CD4-positive, alpha-beta T cell treated with Interleukin-4 for 4 hours (primary cell): ENCODE data around the gene KLHL7.

Experiments
- DNase-seq: peaks from one replicate; pipeline ENCODE4 v3.0.0-alpha.2; 2020

The KLHL7 gene, protein sequence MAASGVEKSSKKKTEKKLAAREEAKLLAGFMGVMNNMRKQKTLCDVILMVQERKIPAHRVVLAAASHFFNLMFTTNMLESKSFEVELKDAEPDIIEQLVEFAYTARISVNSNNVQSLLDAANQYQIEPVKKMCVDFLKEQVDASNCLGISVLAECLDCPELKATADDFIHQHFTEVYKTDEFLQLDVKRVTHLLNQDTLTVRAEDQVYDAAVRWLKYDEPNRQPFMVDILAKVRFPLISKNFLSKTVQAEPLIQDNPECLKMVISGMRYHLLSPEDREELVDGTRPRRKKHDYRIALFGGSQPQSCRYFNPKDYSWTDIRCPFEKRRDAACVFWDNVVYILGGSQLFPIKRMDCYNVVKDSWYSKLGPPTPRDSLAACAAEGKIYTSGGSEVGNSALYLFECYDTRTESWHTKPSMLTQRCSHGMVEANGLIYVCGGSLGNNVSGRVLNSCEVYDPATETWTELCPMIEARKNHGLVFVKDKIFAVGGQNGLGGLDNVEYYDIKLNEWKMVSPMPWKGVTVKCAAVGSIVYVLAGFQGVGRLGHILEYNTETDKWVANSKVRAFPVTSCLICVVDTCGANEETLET

DNA sequence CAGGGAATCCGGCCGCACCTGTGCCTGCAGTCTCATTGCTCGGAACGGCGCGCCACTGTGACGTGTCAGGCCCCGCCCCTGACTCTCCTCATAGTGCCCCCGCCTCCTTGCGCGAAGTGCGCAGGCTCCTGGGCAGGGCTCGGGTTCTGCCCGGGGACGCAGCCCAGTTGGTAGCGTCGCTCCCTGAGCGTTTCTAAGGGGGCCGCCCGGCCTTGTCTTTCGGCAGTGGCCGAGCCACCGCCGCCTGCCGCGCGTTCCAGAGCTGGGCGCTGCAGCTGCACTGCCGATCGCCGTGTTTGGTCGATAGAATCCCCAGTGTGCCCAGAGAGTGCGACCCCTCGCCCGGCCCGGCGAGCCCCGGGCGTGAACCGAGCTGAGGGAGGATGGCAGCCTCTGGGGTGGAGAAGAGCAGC is at the start of gene KLHL7:
KLHL7 (plus strand) TSS at position 142 of the 413 bp plus-strand sequence; CDS start at position 384, 242 bp downstream.
- DNase-seq = peak; percentile 92

DNA sequence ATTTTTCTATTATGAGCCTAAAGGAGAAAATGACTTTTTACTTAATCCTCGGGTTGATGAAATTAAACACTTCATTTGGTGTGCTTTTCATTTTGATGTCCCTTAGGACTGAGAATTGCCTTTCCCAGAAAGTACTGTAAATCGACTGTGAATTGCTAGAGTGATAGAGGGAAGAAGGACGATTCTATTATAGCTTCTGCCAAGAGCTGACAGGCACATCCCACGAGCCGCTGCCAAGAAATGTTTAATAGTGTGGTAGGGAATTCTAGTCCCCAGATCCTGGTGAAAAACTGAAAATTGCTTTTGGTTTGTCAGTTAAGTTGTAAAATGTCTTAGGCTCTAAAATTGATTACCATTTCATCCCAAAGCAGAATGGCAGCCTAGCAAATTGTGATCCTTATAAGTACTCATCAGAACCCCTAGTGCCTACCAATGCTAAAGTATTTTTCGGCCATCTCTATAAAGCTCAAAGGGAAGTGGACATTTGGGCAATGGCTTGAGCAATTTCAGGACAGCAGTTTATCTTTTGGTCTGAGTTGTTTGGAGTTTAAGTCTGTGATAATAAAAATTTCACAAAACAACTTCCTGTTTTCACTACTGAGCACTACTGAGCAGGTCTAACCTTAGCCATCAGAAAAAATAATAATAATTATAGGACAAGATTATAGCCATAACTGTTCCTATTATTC is 47.0 kb upstream of the KLHL7 start:
- DNase-seq = no peak

DNA sequence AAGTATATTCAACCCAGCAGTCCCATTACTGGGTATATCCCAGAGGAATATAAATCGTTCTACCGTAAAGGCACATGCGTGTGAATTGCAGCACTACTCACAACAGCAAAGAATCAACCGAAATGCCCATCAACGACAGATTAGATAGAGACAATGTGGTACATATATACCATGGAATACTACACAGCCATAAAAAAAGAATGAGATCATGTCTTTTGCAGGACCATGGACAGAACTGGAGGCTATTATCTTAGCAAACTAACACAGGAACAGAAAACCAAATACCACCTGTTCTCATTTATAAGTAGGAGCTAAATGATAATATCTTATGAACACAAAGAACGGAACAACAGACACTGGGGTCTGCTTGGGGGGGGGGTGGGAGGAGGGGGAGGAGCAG is 44.3 kb upstream of the KLHL7 start:
- no peak for DNase-seq

DNA sequence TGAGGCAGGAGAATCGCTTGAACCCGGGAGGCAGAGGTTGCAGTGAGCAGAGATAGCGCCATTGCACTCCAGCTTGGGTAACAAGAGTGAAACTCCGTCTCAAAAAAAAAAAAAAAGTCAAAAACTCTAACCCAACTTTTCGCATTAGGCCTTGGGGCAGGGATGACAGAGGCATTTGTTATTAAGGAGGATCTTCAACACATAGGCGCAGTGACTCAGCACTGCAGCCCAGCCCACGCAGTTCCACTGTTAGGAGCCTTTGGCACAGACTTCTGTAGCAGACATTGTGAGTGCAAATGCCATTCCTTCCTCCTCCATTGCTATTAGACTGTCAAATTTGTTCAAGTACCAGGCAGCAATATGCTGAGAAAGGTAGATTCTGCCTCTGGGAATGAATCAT is 43.1 kb upstream of the KLHL7 start:
- no peak for DNase-seq

DNA sequence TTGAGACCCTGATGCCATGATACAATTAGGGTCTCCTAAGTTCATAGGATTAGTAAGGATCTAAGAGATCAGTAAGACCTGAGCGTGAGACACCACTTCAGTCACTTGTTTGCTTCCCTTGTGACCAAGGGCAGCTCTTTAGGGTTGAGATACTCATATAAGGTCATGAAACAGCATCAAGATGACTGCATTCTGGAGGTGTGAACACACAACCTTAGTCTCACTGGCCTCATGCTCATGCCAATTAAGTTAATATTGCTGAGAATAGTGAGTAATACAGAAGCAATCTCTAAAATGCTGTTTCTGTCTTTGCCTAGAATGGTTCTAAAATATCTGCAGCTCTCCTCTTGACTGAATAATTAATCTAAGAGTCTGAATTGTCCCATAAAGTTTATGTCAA is 39.6 kb upstream of the KLHL7 start:
- DNase-seq = no peak

DNA sequence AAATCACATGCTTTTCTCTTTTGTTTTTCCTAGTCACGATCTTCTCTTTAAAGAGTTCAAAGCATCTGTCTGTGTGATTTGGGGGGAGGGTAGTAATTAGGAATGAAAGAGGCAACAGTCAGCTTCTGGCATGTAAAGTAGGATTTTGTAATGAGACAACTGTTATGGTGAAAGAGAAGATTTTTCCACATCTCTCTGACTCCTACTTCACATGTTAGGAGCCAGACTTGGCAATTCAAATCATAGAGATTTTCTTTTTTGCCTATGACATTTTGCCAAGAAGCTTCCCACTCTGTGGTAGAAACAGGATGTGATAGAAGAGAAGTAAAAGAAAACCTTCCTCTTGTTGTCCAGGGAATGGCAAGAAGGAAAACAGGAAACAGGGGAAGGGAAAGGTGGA is 38.3 kb upstream of the KLHL7 start:
- DNase-seq = no peak

DNA sequence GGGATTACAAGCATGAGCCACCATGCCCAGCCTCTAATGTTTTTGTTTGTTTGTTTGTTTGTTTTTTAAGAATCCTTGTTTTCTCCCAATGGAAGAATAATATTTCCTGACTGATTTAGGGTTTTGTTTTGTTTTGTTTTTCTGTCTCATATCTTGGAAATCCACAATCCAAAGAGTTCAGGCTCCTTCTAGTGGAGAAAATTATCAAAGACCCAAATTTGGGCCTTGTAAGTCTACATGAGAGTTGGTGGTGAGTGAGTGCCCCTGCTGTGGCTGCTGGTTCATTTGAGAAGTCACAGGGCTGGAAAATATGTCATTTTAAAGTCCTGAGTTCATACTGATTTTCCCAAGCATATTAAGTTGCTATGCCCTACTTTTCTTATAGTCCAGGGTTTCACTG is 33.5 kb upstream of the KLHL7 start:
- DNase-seq = no peak

DNA sequence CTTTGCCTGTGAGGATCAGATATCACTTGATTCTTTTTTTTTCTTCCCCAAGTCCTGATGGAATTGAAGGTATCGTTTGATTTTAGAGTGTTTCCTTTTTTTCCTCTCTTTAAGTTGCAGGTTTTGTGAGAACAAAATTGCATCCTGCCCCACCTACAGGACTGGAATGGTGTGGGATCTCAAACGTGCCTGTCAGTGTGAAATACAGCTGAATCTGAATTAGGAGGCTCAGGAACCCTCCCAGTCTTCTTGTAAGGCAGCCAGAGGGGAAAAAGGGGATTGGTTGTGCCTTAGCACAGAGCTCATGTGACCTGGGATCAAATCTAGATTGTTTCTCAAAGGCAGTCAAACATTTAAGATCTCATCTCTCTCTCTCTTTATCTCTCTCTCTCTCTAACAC is 32.7 kb upstream of the KLHL7 start:
- DNase-seq = no peak

DNA sequence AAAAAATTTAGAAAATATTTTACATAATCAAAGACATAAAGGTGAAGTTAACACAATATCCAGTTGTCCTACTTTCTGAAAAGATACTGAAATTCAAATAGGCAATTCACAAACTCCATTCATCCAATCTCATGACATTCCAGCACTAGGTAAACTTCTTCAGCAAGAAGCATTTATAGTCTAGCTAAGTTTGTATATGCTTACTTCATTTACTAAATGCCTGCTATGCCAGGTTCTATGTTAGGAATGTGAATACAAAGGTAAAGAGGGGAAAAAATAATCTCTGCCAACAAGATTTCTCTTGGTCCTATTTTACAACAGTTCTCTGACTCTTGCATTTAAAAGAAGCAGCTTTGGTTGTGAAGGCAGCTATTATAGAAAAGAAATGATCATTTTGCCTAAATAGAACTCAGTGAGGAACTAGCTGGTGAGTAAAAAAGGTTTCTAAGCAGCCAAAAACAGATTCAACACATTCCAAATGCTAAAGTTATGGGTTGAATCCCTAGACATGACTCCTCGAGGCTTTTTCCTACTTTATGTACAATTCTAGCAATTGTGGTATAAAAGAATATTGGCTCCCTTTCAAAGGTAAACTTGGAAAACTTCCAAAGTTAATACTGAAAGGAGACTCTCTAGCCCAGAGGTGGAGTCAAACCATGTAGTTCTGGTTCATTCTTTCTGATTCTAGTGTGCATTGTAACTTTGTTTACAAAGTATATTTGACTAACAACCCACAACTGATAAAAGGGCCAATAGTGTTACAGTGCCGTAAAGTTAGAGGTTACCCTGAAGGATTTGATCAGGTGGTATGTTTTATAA is 30.9 kb upstream of the KLHL7 start:
- DNase-seq = no peak

DNA sequence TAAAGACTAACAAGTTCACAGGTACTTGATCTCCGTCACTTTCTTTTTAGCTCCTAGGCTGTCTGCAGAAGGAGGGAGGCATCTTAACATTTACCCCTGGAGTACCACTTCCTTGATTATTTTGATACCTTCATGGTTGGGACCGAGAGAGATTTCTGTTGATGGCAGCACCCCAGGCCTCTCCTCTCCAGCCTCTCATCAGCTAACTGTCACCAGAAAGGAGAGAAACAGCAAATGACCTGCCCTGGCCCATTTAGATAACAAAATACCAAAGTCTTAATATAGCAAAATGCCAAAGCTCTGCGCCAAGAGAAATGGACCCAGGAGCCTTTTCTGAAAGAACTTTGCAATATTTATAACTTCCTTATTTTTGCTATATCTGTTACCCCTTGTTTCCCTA is 30.0 kb upstream of the KLHL7 start:
- DNase-seq = no peak

DNA sequence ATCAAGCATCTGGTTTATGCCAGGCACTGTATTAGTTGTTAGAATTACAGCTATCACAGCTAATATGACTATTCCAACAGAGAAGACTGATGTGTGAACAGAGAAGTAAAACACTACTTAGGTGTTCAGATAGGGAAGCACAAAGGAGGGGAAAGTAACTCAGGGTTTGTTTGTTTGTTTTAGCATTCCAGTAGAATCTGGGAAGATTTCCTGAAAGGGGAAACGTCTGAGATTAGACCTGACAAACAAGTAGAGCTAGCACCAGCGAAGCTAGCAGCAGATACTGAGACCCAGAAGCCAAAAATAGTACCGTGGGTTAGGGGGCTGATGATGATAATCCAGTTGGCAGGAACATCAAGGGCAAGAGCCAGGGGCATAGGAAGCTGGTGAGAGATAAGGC is 28.8 kb upstream of the KLHL7 start:
- DNase-seq = no peak

DNA sequence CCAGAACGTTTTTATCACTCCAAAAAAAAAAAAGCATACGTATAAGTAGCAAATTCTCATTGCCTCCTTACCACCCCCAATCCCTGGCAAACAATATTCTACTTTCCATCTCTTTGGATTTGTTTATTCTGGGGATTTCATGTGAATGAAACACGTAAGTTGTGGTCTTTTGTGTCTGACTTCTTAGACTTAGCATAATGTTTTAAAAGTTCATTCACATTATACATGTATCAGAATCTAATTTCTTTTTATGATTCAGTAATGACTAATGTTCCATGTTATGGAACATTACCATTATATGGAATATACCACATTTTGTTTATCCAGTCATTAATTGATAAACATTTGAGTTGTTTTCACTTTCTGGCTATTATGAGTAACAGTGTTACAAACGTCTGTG is 12.5 kb upstream of the KLHL7 start:
- DNase-seq = no peak

DNA sequence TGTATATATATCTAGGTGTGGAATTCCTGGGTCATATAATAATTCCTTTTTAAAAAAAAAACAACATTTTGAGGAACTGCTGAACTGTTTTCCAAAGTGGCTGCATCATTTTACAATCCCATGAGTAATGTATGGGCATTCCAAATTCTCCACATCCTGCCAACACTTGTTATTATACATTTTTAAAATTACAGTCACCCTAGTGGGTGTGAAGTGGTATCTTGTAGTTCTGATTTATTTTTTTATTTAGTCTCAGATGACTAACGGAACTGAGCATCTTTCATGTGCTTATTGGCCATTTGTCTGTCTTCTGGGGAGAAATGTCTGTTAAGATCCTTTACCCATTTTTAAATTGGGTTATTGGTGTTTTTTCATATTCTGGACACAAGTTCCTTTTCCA is 12.0 kb upstream of the KLHL7 start:
- DNase-seq = no peak

DNA sequence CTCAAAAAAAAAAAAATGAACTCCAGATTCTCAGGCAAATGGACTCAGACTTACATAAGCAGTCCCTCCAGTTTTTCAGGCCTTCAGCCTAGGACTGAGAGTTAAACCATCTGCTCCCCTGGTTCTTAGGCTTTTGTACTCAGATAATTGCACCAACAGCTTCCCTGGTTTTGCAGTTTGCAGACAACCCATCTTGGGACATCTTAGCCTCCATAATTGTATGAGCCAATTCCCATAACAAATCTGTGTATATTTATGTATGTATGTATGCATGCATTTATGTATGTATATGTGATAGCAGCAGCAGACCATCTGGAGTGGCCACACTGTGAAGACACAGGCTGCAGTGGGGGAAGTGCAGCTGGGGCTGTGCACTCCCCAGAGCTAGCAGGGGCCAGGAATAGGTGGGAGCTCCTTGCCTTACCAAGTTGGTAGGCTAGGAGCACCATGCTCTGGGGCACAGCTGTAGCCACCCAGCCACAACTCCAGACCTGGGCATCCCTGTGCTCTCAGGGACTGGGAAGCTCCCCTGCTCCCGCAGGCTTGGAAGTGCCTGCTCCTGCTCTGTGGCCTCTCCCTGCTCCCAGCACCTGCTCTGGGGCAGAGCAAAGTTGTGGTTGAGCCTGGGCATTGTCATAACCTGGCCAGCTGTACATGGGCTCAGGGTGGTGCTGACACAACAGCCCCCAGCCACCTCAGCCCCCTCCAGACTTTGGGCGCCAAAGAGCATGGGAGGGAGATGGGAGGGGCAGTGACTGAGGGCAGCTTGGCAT is 8.9 kb upstream of the KLHL7 start:
- no peak for DNase-seq

DNA sequence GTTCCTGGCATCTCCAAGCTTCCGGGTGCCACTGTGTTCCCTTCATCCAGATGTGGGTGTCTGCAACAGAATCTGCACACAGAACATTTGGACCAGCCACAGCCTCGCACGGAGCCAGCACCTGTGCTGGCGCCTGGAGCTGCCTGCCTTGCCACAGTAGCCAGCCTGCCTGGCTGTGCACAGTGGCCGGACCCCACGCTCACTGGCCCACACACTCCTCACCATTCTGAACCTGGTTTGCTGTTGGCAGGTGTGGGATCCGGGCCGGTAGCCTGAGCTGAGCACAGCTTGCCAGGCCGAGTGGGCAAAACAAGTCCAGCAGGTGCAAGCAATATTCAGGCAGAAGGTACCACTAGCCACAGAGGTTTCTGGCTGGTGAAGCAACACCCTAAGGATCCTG is 7.6 kb upstream of the KLHL7 start:
- no peak for DNase-seq

DNA sequence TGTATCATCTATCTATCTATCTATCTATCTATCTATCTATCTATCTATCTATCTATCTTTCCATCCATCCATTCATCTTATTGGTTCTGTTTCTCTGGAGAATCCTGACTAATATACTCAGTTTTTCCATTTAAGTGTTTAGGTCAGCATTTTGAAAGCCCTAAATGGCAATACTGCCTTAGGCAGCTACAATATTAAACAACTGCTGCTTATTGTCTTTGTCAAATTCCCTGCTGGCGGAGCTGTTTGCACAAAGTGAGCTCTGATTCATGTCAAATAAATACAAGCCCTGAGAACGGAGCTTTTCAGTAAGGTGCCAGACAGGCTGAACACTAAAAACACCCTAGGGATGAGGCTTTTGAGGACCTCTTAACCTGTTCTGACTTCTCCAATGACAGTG is 7.1 kb upstream of the KLHL7 start:
- DNase-seq = no peak

DNA sequence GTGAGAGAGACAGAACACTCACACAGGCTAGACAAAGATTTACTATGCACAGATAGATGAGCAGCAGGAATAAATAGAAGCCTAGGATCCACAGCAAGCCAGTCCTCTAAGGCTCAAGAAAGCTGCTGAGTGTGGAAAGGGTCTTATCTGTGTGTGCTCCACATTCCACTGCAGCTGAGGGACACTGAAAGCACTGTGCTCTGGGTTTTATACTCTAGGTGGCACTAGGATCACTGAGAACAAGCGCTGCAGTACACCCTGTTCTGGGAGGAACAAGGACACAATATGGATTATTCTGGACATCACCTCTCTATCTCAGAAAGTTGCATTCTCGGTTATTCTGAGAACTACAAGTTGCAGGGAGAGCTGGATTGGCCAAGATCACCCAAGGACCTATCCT is 4.9 kb upstream of the KLHL7 start:
- DNase-seq = no peak

DNA sequence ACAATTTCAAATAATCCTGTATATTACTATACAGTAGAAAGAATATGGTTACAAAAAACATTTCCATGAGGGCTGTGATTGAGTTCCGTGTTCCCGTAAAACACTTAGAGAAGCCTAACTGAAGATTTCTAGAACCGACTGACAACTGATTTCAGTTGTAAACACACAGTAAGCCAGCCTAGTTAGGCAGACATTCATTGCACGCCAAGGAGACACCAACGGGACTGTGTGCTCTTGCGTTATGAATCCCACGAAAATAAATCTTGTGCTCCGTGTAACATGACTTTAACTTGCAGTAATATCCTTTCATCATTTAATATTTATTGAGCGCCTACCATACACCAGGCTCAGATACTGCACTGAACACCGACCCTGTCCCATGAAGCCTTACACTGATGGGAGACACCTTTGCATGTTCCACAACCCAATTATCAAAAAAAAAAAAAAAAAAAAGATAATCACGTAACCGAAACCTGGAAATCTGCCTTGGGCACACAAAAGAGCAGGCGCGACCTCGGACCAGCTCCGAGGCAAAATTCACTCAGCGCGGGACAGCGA is 420 bp upstream of the KLHL7 start:
- no peak for DNase-seq

DNA sequence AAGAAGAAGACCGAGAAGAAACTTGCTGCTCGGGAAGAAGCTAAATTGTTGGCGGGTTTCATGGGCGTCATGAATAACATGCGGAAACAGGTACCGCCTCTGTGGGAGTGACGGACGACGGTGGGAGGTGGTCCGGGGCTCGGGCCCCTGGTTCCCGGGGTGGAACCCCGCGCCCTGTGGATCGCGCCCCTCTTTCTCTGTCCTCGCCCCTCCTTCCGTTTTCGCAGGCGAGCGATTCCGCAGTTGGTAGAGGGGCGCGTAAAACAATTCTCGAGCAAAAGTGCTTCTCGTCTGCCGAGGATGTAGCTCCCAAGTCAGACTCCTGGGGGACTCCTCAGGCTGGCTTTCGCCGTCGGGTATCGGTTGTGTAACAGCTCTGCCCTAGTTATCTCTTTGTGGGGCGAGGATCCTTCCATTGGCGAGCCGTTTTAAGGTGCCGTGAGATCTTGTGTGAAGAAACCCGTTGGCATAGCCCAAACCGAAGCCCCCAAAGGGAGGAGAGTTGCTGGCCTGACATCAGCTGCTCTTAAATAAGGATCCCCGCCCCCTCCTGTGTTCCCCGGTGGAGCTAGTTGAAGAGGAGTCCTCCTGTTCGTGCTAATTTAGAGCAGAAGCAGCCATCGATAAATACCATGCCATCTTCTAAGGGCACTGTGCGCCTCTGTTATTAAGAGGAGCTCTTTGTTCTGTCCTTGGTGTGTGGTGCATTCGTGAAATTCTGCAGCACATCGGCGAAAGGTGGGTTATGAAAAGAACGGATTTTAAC is 655 bp downstream of the KLHL7 start:
- peak; percentile 24 for DNase-seq

DNA sequence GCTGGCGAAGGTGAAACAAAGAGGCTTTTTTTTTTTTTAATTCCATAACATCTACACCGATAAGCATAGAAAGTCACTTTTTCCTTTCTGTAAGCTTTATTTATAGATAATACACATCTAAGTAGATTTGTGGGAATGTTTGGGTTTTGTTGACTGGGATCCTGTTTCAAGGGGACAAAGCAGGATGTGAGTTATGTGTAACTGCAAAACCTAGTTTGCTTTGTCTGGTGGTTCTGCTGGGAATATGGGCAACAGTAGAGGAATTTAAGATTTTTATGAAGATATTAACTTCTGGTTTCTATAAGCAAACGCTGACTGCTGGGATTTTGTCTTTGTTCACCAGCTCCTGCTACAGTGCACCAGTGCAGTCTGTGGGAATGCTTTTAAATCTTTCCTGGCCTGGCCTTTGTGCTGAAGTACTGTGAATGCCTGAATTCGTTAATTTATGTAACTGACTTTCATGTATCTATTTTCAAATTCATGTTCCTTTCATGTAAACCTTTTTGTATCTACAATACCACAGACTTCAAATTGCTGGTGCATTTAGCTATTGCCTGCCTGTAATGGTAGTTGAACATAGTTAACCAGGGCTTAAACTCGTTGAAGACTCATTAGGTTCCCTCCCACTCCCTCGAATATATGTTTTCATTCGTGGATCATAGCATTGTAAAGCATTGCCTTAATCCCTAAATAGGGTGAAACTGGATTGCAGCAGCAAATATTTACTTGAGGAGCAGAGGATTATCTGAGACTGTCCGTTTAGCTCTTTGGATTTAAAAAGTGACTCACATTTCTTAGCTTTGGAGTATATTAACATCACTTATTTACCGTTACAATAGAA is 1.5 kb downstream of the KLHL7 start:
- no peak for DNase-seq
